ENCODE data around the gene ASIC3. TPM values are rescaled to one million over a fixed set of nuclear protein-coding genes. Genes with fewer than 3 reads are reported as not detected.

The ASIC3 gene
- polyA plus RNA-seq, 12 donors = 1.5 to 7.7 (median 4.1) TPM; not detected in 2

DNA sequence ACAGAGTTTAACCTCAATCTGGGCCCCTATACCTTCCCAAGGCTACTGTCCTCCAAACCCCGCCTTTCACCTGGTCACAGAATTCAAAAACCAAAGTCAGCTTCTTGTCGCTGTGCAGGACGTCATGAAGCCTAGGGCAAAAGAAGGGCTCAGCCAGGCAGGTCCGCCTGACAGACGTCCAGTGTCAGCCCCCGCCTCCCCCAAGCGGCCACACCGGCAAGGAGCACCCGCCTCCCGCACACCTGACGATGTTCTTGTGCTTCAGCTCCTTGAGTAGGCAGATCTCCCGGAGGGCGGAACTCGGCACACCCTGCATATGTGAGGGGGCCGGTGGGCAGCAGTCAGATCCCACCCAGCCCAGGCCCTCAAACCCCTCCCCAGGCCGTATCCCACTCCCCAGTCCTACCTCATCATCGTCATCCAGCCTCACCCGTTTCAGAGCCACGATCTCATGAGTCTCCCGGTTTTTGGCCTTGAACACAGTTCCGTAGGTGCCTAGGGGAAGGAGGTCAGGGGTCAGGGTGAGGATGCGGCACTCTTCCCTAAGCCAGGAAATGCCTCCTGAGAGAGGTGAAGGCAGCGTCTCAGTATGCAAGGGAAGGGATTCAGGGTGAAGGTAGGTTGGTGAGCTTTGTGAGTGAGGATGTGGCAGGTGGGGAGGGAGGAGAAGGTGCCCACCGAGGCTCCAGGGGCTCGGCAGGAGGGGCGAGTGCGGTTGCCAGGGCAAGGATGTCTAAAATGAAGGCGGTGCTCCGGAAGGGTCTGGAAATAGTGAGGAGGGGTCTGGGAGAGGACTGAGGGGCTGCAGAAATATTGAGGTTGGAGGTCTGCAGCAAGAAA is 8.6 kb downstream of the ASIC3 start:
- no peak for DNase-seq

DNA sequence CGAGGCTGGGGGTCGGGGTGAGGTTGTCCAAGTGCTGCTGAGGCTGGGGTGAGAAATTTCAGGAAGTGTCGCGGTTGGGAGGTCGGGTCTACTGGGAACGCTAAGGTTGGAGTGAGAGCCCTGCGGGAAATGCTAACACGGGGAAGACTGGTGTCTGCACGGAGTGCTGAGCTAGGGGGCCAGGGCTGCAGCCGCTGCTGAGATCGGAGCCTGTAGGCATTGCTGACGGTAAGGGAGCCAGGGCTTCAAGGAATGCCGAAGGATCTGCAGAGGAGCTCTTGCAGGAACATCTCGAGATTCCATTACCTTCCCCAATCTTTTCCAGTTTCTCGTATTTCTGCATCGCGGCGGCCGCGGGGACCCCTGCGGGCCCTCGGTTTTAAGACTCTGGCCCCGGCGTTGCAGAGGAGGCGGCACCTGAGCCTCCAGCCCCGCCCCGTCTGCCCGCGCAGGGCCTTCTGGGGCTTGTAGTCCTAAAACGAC is 9.2 kb downstream of the ASIC3 start, which contains the start of gene CDK5:
Gene CDK5 (minus strand): TSS at position 392 of the 483 bp plus-strand sequence. CDS start 49 bp downstream, at position 343.
- DNase-seq = no peak

DNA sequence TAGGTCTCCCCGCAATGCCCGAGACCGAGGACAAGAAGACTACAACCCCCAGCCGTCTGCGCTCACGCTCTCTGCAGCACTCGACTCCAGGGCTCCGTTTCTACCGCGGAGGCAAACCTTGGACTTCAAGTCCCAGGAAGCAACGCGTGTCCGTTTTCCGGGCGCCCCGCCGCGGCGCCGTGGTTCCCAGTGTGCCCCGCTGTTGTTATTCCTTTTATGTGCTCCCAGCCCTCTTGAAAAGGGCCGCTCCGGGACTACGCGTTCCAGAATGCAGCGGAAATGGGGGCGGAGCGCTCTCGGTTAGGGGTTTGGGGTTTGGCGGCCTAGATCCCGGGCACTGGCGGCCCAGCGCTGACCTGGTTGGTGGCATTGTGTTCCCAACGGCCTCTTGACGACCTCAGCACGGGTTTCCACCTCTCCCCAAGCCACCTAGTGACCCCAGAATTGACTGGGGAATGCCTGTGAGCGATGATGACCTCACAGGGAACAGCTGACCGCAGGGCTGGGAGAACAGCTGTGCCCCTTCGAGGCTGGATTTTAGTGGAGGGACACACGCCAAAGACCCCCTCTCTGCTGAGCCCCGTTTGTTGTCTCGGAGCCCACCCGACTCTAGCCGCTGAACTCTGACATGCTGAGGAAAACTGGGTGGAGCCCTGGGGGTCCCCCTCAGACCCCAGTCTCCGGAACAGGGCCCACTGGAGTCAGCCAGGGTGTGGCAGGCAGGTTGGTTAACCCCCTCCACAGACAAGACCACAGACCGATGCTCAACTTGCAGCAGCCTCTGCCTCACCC is 9.9 kb downstream of the ASIC3 start:
- peak; percentile 99 for DNase-seq

DNA sequence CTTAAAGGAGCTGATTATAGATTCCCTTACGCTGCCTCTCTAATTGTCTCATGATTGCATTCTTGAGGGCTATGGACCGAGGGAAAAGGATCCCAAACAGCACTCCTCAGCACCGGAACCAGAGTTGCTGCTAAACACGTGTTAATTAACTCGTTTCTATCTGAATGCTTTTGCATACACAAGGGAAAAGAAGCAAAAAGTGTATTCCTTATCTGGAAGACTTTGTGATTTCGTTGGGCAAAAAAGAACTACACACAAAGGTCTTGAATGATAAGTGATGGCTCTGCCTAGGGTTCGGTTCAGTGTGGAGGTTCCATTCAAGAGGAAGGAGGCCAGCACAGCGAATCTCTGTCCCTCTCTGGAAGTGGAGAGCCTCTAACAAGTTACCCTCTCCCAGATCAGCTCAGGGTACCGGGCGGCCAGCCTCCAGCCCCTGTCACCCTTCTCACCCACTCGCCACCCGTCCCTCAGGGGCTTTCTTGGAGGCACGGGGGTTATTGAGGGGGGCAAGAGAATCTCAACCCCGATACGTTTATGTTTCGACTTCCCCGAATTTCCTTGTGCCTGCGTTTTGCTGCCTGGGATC is 10.5 kb downstream of the ASIC3 start:
- no peak for DNase-seq

DNA sequence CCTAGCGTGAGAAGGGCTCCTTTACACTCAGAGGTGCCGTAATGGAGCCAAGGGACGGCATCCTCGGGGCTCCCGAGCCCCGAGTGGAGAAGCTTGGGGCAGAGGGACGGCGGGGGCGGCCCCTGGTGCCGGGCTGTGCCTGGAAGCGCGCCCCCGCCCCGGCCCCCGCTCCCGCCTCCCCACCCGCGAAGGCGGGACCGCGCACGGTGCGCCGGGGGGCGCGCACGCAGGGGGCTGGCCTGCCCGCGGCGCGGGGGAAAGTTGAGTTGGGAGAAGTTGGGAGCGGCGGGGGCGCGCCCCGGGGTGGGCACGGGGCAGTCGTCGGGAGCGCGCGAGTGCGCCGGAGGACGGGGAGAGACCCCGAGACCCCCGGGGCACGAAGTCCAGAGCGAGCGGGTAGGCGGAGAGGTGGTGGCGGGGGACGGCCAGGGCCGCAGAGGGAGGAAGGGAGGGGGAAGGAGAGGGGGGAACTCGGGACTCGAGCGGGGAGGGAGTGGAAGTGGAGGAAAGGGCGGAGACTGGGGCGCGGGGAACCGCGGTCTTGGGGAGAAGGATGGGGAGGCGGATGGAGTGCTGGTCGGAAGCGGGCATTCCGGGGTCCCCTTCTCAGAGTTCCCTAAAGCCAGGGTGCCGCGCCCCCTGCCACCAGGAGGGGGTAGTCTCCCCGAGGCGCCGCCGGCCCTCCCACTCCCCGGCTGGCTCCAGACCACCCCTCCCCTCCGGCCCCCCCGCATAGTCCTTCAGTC is 11.2 kb downstream of the ASIC3 start, which contains the start of gene SLC4A2:
Gene SLC4A2 (plus strand): TSS at position 223 of the 746 bp plus-strand sequence. CDS start 2,399 bp downstream, outside the sequence.
- peak; percentile 77 for DNase-seq

DNA sequence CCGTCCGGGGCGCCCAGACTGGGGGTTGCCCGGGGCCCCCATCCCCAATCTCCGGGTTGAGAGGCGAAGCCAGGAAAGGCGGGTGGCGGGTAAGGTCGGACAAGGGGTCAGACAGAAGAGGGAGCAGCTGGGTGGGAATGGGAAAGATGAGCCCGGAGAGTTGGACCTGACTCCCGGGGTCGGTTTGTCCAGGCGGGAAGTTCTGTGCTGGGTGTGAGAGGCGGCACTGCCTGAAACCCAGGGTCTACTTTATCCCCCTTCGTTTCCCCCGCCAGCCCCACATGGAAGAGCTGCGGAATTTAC is 11.7 kb downstream of the ASIC3 start:
- DNase-seq = no peak

DNA sequence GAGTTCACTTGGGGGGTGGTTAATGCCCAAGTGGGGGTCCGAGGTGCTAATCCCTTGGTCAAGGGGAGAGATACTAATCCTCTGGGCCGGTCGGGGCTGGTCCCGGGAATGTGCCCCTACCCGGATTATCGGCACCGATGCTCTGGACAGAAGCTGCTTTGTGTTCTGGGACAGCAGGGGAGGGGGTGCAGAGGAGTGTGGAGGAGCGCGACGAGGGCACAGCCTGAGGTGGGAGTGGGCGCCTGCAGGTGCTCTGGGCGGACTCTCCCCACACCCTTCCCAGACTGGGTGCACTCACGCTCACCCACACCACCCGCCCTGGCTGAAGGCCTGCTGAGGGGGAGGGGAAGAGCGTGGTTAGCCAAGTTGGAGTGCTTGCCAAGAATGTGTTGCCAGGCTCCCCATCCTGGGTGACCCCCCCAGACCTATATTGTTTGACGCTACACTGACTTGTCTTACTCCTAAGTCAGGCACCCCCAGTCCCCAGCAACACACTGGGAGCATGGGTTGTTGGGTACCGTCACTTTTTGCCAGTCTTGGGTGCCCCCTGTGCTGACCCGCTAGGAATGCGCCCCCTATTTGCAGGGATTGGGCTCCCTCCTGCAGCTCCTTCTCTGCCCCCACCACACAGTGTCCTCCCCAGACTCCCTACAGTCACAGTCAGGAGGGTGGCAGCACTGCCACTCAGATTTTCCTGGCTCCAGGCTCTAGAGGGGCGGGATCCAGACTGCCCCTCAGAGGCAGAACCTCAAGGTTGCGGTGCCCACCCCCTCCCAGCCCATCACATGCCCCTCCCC is 12.3 kb downstream of the ASIC3 start:
- DNase-seq = no peak

DNA sequence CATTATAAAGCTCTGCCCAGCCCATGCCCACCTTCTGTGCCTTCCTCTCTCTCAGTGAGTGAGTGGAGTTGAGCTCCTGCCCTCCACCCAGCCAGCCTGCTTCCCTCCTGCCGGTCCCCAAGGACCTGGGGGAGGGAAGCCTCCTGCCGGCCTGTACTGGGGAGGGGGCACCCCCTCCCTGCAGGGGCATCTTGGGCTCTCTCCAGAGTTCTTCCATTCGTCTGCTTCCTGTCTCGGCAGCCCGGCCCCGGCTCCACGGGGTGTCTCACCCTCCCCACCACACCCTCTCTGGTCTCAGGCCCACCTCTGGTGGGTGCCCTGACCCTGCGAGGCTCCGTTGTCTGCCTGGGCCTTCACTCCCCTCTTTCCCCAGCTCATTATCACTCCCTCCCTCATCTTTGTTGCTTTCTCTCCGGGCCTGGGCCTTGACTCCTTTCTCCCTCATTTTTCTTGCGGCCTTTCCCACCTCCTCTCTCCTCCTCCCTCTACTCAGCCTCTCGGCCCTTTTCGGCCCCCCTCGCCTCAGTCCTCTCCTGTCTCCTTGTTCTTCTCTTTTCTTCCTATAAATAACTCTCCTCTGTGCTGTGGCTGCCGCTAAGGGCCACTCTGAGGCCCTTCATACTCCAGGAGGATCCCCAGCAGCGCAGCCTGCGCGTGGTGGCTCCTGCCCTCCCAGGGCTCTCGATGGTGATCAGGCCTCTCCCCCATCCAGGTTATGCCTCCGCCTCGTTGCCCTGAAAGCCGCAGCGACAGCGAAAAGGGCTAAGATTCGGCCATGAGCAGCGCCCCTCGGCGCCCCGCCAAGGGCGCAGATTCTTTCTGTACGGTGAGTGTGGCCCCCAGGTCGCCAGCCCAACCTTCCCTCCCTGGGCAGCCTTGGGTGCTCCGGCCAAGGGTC is 13.1 kb downstream of the ASIC3 start:
- no peak for DNase-seq

DNA sequence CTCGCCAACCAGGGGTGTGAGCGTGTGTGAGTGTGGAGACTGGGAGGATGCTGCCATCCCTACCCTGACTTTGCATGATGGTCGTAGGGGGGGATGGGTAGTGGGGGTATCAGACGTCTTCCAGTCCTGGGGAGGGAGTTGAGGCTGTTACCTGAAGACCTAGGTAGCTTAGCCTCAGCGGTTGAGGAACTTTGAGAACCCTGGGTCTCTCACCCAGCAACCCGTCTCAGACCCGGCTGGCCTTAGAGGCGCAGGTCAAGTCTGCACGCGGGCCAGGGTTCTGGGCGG is 13.7 kb downstream of the ASIC3 start:
- DNase-seq = no peak

DNA sequence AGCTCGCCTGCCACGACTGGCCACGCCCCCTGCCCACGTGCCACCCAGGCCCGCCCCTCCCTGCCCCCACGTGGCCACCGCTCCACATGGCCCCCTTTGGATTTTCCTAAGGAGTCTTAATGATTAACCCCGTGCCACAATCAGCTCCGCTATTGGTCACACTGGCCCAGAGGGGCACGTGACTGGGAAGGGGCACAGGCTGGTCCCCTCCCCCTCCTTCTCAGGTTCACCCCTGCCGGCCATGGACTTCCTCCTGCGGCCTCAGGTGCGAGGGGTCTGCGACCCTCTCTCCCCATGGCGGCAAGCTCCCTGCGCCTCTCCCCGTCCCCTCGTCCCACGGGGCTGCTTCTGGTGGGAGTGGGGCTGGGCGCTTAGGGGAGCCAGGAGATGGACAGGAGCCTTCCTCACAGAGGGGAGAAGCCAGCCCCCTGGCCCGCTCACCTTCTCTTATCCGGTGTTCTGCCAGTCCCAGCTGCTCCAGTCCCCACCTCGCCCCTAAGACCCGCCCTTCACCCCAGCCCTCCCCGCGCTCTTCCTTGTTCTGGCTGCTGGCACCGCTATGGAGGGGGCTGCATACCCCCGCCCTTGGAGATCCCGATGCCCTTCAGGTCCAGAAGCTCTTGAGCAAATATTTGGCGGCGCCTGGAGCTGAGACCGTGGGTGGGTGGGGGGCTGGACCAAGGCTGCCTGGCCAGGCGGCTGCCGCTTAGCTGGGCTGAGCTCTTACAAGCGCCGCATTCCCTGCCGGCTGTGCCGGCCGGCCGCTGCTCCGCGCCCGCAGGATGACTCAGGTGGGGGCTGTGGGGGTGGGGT is 14.3 kb downstream of the ASIC3 start:
- DNase-seq = no peak

DNA sequence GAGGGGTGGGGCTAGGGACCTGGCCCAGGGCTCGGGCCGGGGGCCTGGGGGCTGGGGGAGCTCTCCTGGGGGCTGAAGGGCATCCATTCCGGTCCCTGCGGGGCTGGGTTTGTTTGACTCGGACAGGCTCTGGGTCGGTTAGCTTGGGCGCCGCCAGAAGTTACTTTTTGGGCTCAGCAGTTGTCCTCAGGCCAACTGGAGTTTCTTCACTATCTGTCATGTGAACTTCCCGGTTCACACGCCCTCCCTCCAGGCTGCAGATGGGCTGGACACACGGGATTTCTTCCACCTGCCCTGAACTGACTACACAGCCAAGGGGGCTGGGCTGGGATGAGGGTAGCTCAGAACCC is 14.9 kb downstream of the ASIC3 start:
- DNase-seq = no peak

DNA sequence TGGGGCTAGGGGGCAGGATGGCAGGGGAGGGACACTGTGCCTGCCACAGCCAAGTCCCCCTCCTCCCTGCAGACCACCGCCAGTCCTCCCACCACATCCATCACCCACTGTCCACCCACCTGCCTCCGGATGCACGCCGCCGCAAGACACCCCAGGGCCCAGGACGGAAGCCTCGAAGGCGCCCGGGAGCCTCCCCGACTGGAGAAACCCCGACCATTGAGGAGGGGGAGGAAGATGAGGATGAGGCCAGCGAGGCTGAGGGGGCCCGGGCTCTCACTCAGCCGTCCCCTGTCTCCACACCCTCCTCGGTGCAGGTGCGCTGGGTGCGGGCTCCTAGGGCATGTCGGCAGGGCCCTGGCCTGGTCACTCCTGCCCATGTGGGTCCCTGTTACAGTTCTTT is 16.1 kb downstream of the ASIC3 start:
- DNase-seq = no peak

DNA sequence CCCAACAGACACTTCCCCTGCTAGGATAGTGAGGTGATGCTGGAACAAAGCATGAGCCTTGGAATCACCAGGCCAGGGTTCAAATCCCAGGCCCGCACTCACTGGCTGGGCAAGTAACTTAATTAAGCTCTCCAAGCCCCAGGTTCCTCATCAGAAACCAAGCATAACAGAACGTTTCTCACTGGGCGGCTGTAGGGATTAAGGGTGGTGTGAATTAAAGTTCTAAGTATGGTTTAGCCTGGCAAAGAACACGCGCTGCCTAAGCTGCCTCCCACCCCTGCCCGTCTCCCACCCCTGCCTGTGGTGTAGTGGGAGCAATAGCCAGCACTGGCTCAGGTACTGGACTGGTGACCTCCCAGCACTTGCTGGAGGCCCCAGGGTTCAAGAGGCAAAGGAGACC is 16.7 kb downstream of the ASIC3 start:
- DNase-seq = no peak

DNA sequence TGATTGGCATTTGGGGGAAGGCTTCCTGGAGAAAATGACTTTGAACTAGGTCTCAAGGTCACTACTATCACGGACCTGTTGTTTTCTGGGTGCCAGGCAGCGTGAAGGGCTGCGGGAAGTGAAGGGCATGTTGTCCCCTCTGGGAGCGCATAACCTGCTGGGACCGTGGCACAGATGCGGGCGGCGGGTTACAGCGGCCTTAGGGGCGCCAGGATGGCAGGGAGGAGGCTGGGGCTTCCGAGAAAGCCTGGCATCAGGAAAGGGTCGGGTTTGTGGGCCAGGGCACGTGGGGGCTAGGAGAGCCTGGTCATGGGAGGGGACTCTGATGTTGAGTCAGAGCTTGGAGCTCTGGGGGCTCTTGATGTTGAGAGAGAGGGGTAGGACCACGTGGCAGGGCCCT is 17.2 kb downstream of the ASIC3 start:
- no peak for DNase-seq

DNA sequence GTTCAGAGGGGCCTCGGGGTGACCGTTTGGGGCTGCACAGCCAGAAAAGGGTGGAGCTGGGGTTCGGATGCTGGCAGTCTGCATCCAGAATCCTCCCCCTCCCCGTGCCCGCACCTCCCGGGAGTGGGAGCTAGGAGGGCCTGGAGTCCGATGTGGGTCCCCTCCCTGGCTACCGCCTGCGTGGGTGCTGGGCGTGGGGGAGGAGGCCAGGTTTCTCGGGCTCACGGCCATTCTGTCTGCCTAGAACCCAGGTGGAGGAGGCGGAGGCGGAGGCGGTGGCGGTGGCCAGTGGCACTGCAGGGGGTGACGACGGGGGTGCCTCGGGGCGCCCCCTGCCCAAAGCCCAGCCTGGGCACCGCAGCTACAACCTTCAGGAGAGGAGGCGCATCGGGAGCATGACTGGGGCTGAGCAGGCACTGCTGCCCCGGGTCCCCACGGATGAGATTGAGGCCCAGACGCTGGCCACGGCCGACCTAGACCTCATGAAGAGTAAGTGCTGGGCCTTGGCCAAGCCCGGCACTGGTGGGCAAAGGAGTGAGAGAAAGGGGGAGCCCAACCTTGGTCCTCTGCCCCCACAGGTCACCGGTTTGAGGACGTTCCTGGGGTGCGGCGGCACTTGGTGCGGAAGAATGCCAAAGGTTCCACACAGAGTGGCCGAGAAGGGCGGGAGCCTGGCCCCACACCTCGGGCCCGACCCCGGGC is 18.1 kb downstream of the ASIC3 start:
- no peak for DNase-seq

DNA sequence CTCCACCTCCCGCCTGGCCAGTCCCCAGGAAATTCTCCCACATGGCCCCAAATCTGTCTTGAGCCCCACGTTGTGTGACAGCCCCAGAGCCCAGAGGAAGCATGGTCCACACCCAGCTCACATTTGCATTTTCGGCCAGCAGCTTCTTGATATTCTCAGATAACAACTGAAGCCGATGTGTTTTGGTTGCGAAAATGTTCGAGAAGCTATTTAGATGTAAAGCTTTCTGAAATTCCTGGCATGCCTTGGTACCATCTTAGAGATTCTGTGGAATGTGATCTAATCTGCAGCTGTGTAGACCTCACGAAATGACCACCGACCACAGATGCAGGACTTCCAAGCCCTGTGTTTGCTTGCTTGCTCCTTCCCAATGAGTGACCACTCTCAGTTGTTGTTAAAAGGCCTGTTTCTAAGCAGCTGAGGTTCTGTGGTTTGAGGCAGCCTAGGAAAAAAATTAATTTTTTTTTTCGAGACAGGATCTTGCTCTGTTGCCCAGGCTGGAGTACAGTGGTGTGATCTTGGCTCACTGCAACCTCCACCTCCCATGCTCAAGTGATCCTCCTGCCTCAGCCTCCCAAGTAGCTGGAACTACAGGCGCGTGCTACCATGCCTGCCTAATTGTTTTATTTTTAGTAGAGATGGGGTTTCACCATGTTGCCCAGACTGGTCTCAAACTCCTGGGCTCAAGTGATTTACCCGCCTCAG is 19.9 kb downstream of the ASIC3 start:
- DNase-seq = no peak

DNA sequence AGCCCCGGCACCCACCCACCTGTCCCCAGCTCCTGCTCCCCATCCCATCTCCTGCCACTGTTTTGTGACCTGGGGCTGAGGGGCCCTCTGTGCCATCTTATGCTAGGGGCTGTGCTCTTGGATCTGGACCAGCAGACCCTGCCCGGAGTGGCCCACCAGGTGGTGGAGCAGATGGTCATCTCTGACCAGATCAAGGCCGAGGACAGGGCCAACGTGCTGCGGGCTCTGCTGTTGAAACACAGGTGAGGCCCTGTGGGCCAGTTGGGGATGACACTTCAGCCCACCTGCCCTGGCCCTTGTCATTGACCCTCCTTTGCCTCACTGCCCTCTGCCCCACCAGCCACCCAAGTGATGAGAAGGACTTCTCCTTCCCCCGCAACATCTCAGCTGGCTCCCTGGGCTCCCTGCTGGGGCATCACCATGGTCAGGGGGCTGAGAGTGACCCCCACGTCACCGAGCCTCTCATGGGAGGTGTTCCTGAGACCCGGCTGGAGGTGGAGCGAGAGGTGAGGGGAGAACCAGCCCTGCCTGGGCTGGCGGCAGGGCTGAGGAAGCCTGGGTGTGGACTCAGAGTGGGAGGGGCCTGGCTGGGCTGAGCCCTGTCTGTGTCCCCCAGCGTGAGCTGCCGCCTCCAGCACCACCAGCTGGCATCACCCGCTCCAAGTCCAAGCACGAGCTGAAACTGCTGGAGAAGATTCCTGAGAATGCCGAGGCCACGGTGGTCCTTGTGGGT is 21.7 kb downstream of the ASIC3 start:
- no peak for DNase-seq

Measured in muscle of arm (tissue), 12 donors.